MG63 (cell line): Measurements from ENCODE around the gene GTF2F1. TPM values are rescaled to one million over a fixed set of nuclear protein-coding genes. Genes with fewer than 3 reads are reported as not detected.
"Not testable (repeated sequence)": the region's sequence is repeated elsewhere in the genome, so short reads cannot be mapped to it uniquely, and the experiment has no call there.

Experiments used
- DNase-seq: peaks from one replicate; pipeline ENCODE4 v3.0.0-alpha.2; 2020
- H3K27me3 ChIP-seq: fragments of 250-450 bp; sonication (Bioruptor Pico); 2 replicates; pipeline ENCODE4 v1.5.1; 2020; ENCODE audit warnings: mild to moderate bottlenecking, moderate library complexity
- H3K36me3 ChIP-seq: fragments of 250-450 bp; sonication (Bioruptor Pico); 2 replicates; pipeline ENCODE4 v1.5.1; 2020; ENCODE audit warnings: mild to moderate bottlenecking, moderate library complexity
- H3K4me3 ChIP-seq: fragments of 250-450 bp; sonication (Bioruptor Pico); 2 replicates; pipeline ENCODE4 v1.5.1; 2020; ENCODE audit warnings: mild to moderate bottlenecking, moderate library complexity
- H3K9me3 ChIP-seq: fragments of 250-450 bp; sonication (Bioruptor Pico); 2 replicates; pipeline ENCODE4 v1.5.1; 2020; ENCODE audit warnings: mild to moderate bottlenecking, moderate library complexity
- total RNA-seq: library from RNA; depleted of rRNA; stranded (reverse); fragments of >200 nt; shearing (Covaris generic); gene quantifications from 2 replicates; pipeline ENCODE4 v1.2.3, GENCODE V29; 2014; ENCODE audit warnings: low replicate concordance

GTF2F1 gene
- total RNA-seq, 1 experiment from 2014 or later: 49.5 TPM

- H3K27me3 ChIP-seq: no peaks in the 10 kb centered on the region
- no peak overlapping the region for H3K4me3 ChIP-seq
- DNase-seq: no peak
- H3K36me3 ChIP-seq: no peaks in the 10 kb centered on the region
- H3K9me3 ChIP-seq: no peaks in the 10 kb centered on the region
These were observed 10.1 kb upstream of the GTF2F1 start for GRCh38 chr19:6402837-6403608.

DNA sequence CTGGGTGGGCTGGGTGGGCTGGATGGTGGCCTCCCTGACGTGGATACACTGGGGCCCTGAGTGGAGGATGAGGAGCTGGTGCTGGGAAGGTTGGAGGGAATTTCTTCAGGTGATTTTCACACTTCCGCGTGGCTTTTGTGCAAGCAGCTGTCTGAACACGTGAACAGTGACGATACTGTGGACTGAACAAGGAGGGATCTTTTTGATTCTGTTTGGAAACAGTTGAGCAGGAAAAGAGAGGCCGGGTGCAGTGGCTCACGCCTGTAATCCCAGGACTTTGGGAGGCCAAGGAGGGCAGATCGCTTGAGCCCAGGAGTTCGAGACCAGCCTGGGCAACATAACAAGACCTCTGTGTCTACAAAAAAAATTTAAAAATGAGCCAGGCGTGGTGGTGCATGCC is 9.1 kb upstream of the GTF2F1 start:
- no peak overlapping the region for H3K4me3 ChIP-seq
- no peaks in the 10 kb centered on the region for H3K9me3 ChIP-seq
- H3K36me3 ChIP-seq: no peaks in the 10 kb centered on the region

DNA sequence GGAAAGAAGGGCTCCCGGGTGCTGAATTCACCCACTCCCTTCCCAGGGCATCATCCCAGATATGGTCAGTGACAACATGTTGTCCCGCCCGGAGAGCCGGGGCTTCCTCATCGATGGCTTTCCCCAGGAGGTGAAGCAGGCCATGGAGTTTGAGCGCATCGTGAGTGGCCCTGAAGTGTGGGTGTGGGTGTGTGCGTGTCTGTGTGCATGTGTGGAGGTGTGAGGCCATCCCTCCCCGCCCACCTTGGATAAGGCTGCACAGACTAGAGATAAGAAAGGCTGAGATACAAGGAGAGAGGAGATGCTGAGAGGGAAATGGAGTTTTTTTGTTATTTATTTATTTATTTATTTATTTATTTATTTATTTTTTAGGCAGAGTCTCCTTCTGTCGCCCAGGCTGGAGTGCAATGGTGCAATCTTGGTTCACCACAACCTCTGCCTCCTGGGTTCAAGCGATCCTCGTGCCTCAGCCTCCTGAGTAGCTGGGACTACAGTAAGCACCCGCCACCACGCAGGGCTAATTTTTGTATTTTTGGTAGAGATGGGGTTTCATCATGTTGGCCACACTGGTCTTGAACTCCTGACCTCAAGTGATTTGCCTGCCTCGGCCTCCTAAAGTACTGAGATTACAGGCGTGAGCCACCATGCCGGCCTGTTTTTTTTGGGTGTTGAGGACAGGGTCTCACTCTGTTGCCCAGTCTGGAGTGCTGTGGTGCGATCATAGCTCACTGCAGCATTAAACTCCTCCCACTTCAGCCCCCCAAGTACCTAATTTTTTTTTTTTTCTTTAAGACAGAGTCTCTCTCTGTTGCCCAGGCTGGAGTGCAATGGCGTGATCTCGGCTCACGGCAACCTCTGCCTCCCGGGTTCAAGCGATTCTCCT is 7.3 kb upstream of the GTF2F1 start:
- H3K36me3 ChIP-seq, H3K4me3 ChIP-seq, H3K9me3 ChIP-seq, H3K27me3 ChIP-seq, DNase-seq: not testable (repeated sequence)

More for the DNA sequence above, 9.1 kb upstream of the GTF2F1 start:
- no peak for DNase-seq
- H3K27me3 ChIP-seq: no peaks in the 10 kb centered on the region

GRCh38 chr19:6396305-6396704 is 3.3 kb upstream of the GTF2F1 start:
- DNase-seq: no peak
- H3K9me3 ChIP-seq: no peaks in the 10 kb centered on the region
- peaks cover 6% of the 10 kb centered on the region for H3K36me3 ChIP-seq
- no peaks in the 10 kb centered on the region for H3K27me3 ChIP-seq
- H3K4me3 ChIP-seq: no peak overlapping the region

DNA sequence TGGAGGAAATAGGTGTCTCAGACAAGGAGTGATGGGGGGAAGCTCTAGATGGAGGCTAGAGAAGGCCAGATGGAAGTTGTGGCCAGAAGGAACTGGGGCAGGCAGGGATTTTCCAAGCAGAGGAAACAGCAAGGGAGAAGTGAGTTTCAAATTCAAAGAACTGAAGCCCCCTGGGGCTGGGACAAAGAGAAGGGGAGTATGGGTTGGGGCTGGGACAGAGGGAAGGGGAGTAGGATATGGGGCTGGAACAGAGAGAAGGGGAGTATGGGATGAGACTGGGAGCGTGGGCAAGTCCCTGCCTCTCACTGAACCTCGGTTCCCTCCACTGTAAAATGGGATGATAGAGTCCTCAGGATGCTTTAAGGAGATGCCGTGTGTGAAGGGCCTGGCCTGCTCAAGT is 1.9 kb upstream of the GTF2F1 start:
- H3K36me3 ChIP-seq: peaks cover 6% of the 10 kb centered on the region
- H3K27me3 ChIP-seq: no peaks in the 10 kb centered on the region
- DNase-seq: no peak
- no peaks in the 10 kb centered on the region for H3K9me3 ChIP-seq
- no peak overlapping the region for H3K4me3 ChIP-seq

DNA sequence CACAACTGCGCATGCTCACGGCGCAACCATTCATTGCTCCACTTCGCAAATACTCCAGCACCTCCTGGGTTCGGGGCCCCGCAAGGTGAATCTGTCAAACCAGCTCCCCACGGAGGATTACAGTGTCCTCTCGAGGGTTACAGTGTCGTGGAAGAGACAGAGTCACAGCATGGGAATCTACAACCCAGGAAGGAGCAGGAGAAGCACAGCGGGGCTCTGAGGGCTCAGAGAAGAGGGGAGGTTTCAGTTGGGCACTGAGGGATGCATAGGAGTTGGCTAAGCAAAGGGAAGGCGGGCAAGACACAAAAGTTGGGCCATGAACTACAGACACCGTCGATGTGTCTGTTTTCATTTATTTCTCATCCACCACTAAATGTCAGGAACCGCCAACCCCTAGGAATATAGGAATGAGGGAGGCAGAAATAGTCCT is 1.0 kb upstream of the GTF2F1 start:
- DNase-seq: no peak
- Histone ChIP-seq H3K9me3 (no peaks in the 10 kb centered on the region), H3K36me3 (peaks cover 9% of the 10 kb centered on the region)

DNA sequence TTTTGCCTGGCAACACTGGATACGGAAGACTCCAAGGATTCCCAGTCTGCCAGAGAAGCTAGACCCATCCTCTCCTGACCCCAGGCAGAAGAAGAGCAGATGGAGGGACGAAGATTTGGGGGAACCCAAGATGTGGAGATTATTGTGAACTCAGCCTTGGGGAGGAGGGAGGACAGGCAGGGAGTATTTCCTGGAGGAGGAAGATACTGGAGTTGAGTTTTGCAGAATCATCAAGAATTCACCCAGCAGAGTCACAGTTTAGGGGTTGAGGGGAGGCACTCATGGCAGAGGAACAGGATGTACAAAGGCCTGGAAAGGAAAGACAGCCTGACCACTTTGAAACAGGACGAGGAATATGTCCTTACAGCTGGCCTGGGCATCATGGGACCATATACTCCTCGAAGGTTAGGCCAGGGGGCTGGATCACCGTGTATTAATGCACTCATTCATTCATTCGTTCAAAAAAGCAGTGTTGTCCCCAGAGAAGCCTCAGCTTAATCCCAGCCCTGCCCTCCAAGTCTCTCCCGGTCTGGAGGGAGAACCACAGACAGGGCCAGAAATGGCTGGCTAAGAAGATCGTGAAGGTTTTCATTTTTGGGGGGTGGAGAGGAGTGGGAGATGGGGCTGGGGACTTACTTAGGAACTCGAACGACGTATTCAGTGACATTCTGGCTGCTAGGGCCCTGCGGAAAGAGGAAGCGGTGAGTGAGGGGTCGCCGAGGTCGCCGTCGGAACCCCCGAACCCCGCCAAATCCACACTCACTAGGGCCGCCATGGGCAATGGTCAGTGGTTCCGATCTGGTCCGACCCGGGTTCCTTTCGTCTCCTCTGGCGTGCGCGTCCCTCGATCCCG is 517 bp downstream of the GTF2F1 start:
- no peaks in the 10 kb centered on the region for H3K27me3 ChIP-seq
- peaks cover 12% of the 10 kb centered on the region for H3K36me3 ChIP-seq
- H3K9me3 ChIP-seq: no peaks in the 10 kb centered on the region
- DNase-seq: no peak
- peak overlapping the region; percentile 78 for H3K4me3 ChIP-seq

More for the DNA sequence above, 1.0 kb upstream of the GTF2F1 start:
- H3K27me3 ChIP-seq: no peaks in the 10 kb centered on the region
- H3K4me3 ChIP-seq: peak overlapping the region; percentile 78

DNA sequence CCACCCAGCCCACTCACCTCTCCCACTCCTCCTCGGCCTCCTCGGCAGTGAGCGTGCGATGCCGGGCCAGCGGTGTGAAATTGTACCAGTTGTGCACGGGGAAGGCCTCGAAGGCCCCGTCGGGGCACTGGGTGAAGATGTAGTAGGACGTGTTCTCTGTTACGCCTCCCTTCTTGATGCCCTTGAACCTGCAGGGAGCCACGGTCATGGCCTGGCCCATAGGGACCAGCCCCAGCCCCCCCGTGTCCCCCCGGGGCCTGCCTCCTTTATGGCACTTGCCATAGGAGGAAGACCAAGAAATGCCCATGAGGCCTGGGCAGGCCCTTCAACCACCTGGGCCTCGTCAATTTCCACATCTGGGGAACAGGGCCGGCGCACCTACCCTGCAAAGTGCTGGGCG is 5.6 kb downstream of the GTF2F1 start:
- no peak for DNase-seq
- H3K9me3 ChIP-seq: no peaks in the 10 kb centered on the region
- no peaks in the 10 kb centered on the region for H3K27me3 ChIP-seq
- H3K36me3 ChIP-seq: peaks cover 12% of the 10 kb centered on the region
- no peak overlapping the region for H3K4me3 ChIP-seq

- Histone ChIP-seq H3K36me3 (peaks cover 19% of the 10 kb centered on the region; the same call in 1 of the 2 replicates), H3K27me3 (no peaks in the 10 kb centered on the region), H3K9me3 (no peaks in the 10 kb centered on the region), H3K4me3 (no peak overlapping the region)
- no peak for DNase-seq
These were observed 8.6 kb downstream of the GTF2F1 start for GRCh38 chr19:6384381-6384780.

GRCh38 chr19:6383188-6383587 is 9.8 kb downstream of the GTF2F1 start:
- H3K4me3 ChIP-seq: no peak overlapping the region
- no peaks in the 10 kb centered on the region for H3K27me3 ChIP-seq
- no peak for DNase-seq
- H3K9me3 ChIP-seq: no peaks in the 10 kb centered on the region
- H3K36me3 ChIP-seq: peaks cover 13% of the 10 kb centered on the region; the same call in 1 of the 2 replicates

- no peak for DNase-seq
- Histone ChIP-seq H3K27me3 (no peaks in the 10 kb centered on the region), H3K9me3 (no peaks in the 10 kb centered on the region), H3K4me3 (no peak overlapping the region), H3K36me3 (peaks cover 13% of the 10 kb centered on the region; the same call in 1 of the 2 replicates)
These were observed 11.8 kb downstream of the GTF2F1 start for GRCh38 chr19:6381030-6381750.

- no peak for DNase-seq
- Histone ChIP-seq H3K4me3 (no peak overlapping the region), H3K36me3 (peaks cover 13% of the 10 kb centered on the region; the same call in 1 of the 2 replicates), H3K27me3 (no peaks in the 10 kb centered on the region), H3K9me3 (no peaks in the 10 kb centered on the region)
These were observed 13.2 kb downstream of the GTF2F1 start for GRCh38 chr19:6379744-6380143.

DNA sequence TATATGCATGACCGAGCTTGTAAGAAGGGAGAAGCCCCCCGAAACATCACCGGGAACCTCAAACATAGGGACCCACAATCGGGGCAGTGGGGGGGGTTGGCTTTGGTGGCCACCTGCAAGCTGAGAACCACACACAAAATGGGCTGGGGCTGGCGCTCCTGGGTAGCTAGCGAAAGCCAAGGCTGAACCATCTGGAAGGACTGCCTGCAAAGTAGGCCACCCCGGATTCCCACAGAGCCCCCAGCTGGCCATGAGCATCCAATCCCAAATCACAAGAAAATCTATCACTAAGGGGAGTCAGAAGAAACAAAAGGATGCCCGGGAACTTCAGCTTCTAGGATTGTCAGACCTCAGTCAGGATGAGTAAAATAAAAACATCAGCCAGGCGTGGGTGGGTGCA is 14.5 kb downstream of the GTF2F1 start:
- no peak for DNase-seq
- H3K4me3 ChIP-seq: no peak overlapping the region
- H3K36me3 ChIP-seq: peaks cover 13% of the 10 kb centered on the region; the same call in 1 of the 2 replicates

DNA sequence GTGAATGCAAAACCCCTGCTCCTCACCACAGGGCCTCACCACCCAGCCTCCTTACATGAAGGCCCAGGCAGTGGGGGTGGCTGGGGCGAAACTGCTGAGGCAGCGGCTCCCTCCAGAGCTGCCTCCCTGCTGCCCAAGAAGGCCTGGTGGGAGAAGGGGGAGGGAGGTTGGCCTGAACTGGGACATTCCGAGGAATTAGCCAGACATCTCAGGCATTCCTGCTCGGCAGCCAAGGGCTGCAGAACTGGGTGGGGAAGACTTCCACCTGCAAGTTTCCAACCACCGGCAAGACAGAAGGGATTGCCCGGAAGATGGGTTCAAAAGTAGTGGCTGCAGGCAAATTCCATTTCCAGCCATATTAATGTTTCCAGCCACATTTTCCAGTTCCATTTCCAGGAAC is 14.9 kb downstream of the GTF2F1 start:
- H3K27me3 ChIP-seq: no peaks in the 10 kb centered on the region
- H3K4me3 ChIP-seq: no peak overlapping the region
- peak; percentile 27 for DNase-seq
- H3K36me3 ChIP-seq: peaks cover 13% of the 10 kb centered on the region; the same call in 1 of the 2 replicates
- no peaks in the 10 kb centered on the region for H3K9me3 ChIP-seq

More for the DNA sequence above, 14.5 kb downstream of the GTF2F1 start:
- H3K9me3 ChIP-seq: no peaks in the 10 kb centered on the region
- H3K27me3 ChIP-seq: no peaks in the 10 kb centered on the region

- Histone ChIP-seq H3K36me3 (peaks cover 9% of the 10 kb centered on the region; the same call in 1 of the 2 replicates), H3K9me3 (no peaks in the 10 kb centered on the region), H3K4me3 (no peak overlapping the region), H3K27me3 (no peaks in the 10 kb centered on the region)
- DNase-seq: no peak
These were observed 16.3 kb downstream of the GTF2F1 start for GRCh38 chr19:6376512-6377190.
